Measurements from ENCODE around the gene TUBGCP5.

DNA sequence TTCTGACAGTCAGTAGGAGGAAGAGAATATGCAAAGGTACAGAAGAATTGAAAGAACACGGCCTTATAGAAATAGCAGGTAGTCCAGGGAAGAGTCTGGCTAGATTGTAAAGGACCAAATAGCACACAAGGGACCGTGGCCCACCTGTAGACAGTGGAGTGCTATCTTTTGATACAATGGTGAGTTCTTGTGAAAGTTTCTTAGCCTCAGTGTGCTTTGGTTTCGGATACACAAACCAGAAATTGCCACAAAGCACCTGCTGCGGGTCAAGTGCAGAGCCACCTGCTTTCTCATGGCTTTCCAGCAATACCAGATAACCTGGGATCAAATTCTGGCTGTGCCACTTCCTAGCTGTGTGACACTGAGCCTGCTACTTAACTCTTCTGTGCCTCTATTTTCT is 36.6 kb upstream of the TUBGCP5 start:
- TF ChIP-seq, protein P1, sequence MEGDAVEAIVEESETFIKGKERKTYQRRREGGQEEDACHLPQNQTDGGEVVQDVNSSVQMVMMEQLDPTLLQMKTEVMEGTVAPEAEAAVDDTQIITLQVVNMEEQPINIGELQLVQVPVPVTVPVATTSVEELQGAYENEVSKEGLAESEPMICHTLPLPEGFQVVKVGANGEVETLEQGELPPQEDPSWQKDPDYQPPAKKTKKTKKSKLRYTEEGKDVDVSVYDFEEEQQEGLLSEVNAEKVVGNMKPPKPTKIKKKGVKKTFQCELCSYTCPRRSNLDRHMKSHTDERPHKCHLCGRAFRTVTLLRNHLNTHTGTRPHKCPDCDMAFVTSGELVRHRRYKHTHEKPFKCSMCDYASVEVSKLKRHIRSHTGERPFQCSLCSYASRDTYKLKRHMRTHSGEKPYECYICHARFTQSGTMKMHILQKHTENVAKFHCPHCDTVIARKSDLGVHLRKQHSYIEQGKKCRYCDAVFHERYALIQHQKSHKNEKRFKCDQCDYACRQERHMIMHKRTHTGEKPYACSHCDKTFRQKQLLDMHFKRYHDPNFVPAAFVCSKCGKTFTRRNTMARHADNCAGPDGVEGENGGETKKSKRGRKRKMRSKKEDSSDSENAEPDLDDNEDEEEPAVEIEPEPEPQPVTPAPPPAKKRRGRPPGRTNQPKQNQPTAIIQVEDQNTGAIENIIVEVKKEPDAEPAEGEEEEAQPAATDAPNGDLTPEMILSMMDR (IDR thresholded peaks at IDR 0.05; ENCODE audit: poor library complexity, severe bottlenecking) = no peak
- TF ChIP-seq, protein P2, sequence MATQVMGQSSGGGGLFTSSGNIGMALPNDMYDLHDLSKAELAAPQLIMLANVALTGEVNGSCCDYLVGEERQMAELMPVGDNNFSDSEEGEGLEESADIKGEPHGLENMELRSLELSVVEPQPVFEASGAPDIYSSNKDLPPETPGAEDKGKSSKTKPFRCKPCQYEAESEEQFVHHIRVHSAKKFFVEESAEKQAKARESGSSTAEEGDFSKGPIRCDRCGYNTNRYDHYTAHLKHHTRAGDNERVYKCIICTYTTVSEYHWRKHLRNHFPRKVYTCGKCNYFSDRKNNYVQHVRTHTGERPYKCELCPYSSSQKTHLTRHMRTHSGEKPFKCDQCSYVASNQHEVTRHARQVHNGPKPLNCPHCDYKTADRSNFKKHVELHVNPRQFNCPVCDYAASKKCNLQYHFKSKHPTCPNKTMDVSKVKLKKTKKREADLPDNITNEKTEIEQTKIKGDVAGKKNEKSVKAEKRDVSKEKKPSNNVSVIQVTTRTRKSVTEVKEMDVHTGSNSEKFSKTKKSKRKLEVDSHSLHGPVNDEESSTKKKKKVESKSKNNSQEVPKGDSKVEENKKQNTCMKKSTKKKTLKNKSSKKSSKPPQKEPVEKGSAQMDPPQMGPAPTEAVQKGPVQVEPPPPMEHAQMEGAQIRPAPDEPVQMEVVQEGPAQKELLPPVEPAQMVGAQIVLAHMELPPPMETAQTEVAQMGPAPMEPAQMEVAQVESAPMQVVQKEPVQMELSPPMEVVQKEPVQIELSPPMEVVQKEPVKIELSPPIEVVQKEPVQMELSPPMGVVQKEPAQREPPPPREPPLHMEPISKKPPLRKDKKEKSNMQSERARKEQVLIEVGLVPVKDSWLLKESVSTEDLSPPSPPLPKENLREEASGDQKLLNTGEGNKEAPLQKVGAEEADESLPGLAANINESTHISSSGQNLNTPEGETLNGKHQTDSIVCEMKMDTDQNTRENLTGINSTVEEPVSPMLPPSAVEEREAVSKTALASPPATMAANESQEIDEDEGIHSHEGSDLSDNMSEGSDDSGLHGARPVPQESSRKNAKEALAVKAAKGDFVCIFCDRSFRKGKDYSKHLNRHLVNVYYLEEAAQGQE (IDR thresholded peaks at IDR 0.05; ENCODE audit: borderline replicate concordance) = no peak
- TF ChIP-seq POLR2AphosphoS5 (IDR thresholded peaks at IDR 0.05) = no peak
- TF ChIP-seq EZH2 (IDR thresholded peaks at IDR 0.05; ENCODE audit: borderline replicate concordance, insufficient read depth, low read length, poor library complexity, severe bottlenecking) = no peak
- no peak for TF ChIP-seq TAF1 (IDR thresholded peaks at IDR 0.05; ENCODE audit: low read depth)
- no peak for TF ChIP-seq RAD21 (conservative IDR thresholded peaks at IDR 0.05)
- no peak for TF ChIP-seq MXI1 (conservative IDR thresholded peaks at IDR 0.05; ENCODE audit: poor library complexity, severe bottlenecking)
- TF ChIP-seq EP300 (conservative IDR thresholded peaks at IDR 0.05; ENCODE audit: poor library complexity, severe bottlenecking) = no peak
- TF ChIP-seq SMC3 (conservative IDR thresholded peaks at IDR 0.05; ENCODE audit: poor library complexity) = no peak
